ACC112 (cell line): ENCODE measurements around the gene CRYZL1.

Experiments used
- H2AFZ ChIP-seq: fragments of 200-600 bp; sonication (generic); one replicate; pipeline ENCODE4 v1.6.0; 2017; ENCODE audit warnings: antibody characterized with exemption, low read length; ENCODE audit not compliant: unreplicated experiment
- H3K27ac ChIP-seq: fragments of 200-600 bp; sonication (generic); 2 replicates; pipeline ENCODE4 v1.5.1; 2014; ENCODE audit warnings: low read depth, mild to moderate bottlenecking, antibody characterized with exemption, low read length, moderate library complexity
- H3K27me3 ChIP-seq: fragments of 200-600 bp; sonication (generic); 2 replicates; pipeline ENCODE4 v1.6.1; 2014; ENCODE audit warnings: mild to moderate bottlenecking, antibody characterized with exemption, low read length, moderate library complexity, mixed read lengths; ENCODE audit not compliant: insufficient read depth
- H3K36me3 ChIP-seq: fragments of 200-600 bp; sonication (generic); 2 replicates; pipeline ENCODE4 v1.6.1; 2016; ENCODE audit warnings: mild to moderate bottlenecking, antibody characterized with exemption, low read length, moderate library complexity, mixed read lengths; ENCODE audit not compliant: insufficient read depth
- H3K4me1 ChIP-seq: fragments of 200-600 bp; sonication (generic); one replicate; pipeline ENCODE4 v1.6.1; 2016; ENCODE audit warnings: low read length, mixed read lengths; ENCODE audit not compliant: insufficient read depth, unreplicated experiment, control insufficient read depth
- H3K4me3 ChIP-seq: fragments of 200-600 bp; sonication (generic); 2 replicates; pipeline ENCODE4 v1.5.1; 2014; ENCODE audit warnings: mild to moderate bottlenecking, low read depth, low read length
- H3K79me2 ChIP-seq: fragments of 200-600 bp; sonication (generic); one replicate; pipeline ENCODE4 v1.6.0; 2016; ENCODE audit warnings: low read length; ENCODE audit not compliant: control insufficient read depth, unreplicated experiment, insufficient read depth

Gene CRYZL1

DNA sequence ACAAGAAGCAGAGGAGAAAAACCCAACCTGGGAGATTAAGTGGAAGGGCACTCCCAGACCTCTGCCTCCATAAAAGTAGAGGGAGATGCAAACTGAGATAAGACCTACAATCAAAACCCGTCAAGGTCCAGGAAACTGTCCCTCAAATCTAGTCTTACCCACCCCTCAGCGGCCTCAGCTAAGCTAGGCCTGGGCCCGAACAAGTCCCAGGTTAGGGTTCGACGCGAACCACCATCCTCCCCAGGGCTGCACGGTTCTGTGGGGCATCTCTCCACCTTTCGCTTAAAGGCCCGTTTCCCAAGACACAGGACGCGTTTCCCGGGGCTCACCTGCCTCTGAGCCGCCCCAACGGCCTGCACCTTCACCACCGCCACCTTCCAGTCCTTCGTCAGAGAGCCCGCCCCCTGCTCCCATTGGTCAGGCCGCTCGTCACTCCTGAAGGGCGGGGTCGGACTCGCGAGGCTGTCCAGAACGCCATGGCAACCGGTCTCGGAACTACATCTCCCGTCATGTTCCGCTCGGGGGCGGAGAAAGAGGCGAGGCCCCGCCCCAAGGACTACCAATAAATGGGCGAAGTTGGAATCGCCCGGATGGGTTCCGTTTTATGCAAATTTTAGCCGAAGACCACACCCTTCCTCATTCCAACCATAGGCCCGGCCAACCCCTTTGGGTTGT is at the start of gene CRYZL1:
Gene CRYZL1 (minus strand): TSS at position 390 of the 675 bp plus-strand sequence. CDS start 10,190 bp downstream, outside the sequence.
- H3K79me2 ChIP-seq = peaks cover 78% of the 10 kb centered on the region
- peak within 1 kb of the TSS; percentile 81 for H3K4me3 ChIP-seq
- H3K4me1 ChIP-seq = peaks cover 15% of the 10 kb centered on the region
- H3K27ac ChIP-seq = peak within 1 kb of the TSS; percentile 73
- H3K36me3 ChIP-seq = no peaks in the 10 kb centered on the region
- H3K27me3 ChIP-seq = no peaks in the 10 kb centered on the region
- peak within 1 kb of the TSS; percentile 99 for H2AFZ ChIP-seq

GRCh38 chr21:33690874-33691273 is 49.3 kb upstream of the CRYZL1 start:
- Histone ChIP-seq H3K36me3 (no peaks in the 10 kb centered on the region), H3K4me1 (peaks cover 31% of the 10 kb centered on the region), H3K27ac (no peak overlapping the region), H2AFZ (no peak overlapping the region), H3K27me3 (no peaks in the 10 kb centered on the region), H3K4me3 (no peak overlapping the region), H3K79me2 (peaks cover 71% of the 10 kb centered on the region)

- H3K4me1 ChIP-seq = peaks cover 54% of the 10 kb centered on the region
Measured at GRCh38 chr21:33688353-33688752, 46.8 kb upstream of the CRYZL1 start.

DNA sequence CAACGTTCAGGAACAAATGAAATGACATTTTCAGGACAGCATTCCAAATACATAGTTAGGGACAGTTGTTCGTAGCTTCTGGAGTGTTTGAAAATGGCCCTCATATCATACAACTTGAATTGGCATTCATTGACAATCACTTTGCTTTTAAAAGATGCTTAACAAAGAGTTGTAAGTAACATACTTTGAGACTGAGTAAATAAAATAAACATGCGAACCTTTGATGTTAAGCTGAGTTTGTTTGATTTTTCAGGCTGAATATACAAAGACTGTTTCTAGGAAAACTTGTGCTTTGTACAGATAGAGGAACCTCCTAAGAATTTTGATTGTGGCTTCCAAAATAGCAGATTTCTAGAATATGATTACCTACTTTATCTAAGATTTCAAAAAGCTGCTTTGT is 46.1 kb upstream of the CRYZL1 start:
- no peak overlapping the region for H3K4me3 ChIP-seq
- peaks cover 60% of the 10 kb centered on the region for H3K4me1 ChIP-seq
- peaks cover 75% of the 10 kb centered on the region for H3K79me2 ChIP-seq
- no peak overlapping the region for H3K27ac ChIP-seq
- no peaks in the 10 kb centered on the region for H3K36me3 ChIP-seq
- H2AFZ ChIP-seq = no peak overlapping the region
- no peaks in the 10 kb centered on the region for H3K27me3 ChIP-seq

More at GRCh38 chr21:33688353-33688752, 46.8 kb upstream of the CRYZL1 start:
- H3K27me3 ChIP-seq = no peaks in the 10 kb centered on the region
- no peak overlapping the region for H3K4me3 ChIP-seq
- H3K79me2 ChIP-seq = peaks cover 78% of the 10 kb centered on the region
- H2AFZ ChIP-seq = no peak overlapping the region
- no peak overlapping the region for H3K27ac ChIP-seq
- H3K36me3 ChIP-seq = no peaks in the 10 kb centered on the region

DNA sequence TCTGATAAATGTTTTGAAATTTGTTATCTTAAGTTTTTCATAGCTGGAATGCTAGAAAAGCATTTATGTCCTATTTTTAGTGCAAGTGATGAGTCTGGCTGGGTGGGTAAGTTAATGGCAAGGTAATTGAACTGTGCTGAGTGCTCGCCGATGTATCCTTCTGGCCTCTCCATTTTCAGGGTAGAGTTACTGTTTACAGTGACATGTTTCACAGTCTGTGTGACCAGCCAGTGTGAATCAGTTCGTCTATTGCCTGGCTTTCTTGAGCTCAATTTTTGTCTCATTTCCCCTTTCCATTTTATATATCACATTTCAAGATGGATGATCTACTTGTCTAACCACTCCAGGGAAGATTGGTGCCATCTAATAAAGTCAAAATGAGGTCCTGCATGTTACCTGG is 44.8 kb upstream of the CRYZL1 start:
- Histone ChIP-seq H3K27ac (peak overlapping the region; percentile 97), H3K27me3 (no peaks in the 10 kb centered on the region), H3K79me2 (peaks cover 69% of the 10 kb centered on the region), H3K4me1 (peaks cover 62% of the 10 kb centered on the region), H2AFZ (no peak overlapping the region), H3K36me3 (no peaks in the 10 kb centered on the region), H3K4me3 (peak overlapping the region; percentile 63)

DNA sequence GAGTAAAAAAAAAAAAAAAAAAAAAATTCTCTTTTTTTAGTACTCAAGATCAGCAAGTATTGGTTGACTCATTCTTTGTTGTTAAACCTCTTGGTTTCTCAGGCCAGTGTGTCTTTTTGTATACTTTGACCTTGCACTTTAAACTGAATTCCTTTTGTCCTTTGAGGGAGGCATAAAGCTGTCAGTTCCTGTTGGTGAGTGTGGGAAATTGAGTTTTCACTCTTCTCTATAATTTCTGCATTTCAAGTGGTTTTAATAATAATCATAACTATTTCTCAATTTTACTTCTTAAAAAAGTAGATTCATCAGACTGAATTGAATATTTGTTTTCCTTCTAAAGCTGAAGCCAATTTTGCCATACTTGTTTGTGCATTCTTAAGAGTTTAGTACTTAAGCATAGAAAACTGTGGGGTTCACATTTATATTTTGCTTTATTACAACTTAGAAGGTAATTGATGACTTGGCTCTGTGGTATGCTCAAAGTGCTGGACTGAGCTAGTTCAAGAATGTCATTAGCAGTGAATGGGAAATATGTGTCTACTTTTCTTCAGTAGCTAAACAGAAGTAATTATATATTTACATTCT is 44.2 kb upstream of the CRYZL1 start:
- Histone ChIP-seq H3K4me1 (peaks cover 62% of the 10 kb centered on the region), H2AFZ (no peak overlapping the region), H3K4me3 (peak overlapping the region; percentile 63), H3K79me2 (peaks cover 68% of the 10 kb centered on the region), H3K36me3 (no peaks in the 10 kb centered on the region), H3K27ac (peak overlapping the region; percentile 97), H3K27me3 (no peaks in the 10 kb centered on the region)

- peaks cover 62% of the 10 kb centered on the region for H3K4me1 ChIP-seq
- H3K27ac ChIP-seq = peak overlapping the region; percentile 97
Measured at GRCh38 chr21:33684923-33685560, 43.5 kb upstream of the CRYZL1 start.

DNA sequence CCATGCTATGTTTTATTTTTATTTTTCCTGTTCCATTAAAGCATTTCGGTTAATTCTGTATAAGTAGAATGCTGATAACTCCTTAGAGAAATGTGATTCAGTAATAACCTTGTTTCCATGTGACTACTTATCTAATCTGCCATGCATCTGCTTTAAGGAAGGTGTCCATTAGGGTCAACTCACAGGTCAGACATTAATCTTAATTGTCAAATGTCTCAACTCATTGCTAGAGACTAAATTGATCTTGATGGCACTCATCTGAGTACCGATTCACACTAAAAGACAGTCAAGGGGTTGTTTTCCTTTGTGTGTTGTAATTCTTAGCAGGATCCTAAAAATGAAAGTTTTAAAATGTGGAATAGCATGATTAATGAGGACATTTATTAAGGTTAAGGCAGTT is 42.5 kb upstream of the CRYZL1 start:
- H3K4me3 ChIP-seq = peak overlapping the region; percentile 40
- H3K27me3 ChIP-seq = no peaks in the 10 kb centered on the region
- H3K79me2 ChIP-seq = peaks cover 69% of the 10 kb centered on the region
- H3K4me1 ChIP-seq = peaks cover 64% of the 10 kb centered on the region
- peak overlapping the region; percentile 97 for H3K27ac ChIP-seq
- no peaks in the 10 kb centered on the region for H3K36me3 ChIP-seq
- H2AFZ ChIP-seq = no peak overlapping the region

More at GRCh38 chr21:33684923-33685560, 43.5 kb upstream of the CRYZL1 start:
- H2AFZ ChIP-seq = peak overlapping the region; percentile 33
- H3K4me3 ChIP-seq = peak overlapping the region; percentile 63
- peaks cover 71% of the 10 kb centered on the region for H3K79me2 ChIP-seq
- no peaks in the 10 kb centered on the region for H3K27me3 ChIP-seq
- no peaks in the 10 kb centered on the region for H3K36me3 ChIP-seq

GRCh38 chr21:33682992-33683627 is 41.6 kb upstream of the CRYZL1 start:
- Histone ChIP-seq H3K4me3 (peak overlapping the region; percentile 40), H3K36me3 (no peaks in the 10 kb centered on the region), H3K27me3 (no peaks in the 10 kb centered on the region), H3K27ac (peak overlapping the region; percentile 97), H3K4me1 (peaks cover 57% of the 10 kb centered on the region), H2AFZ (no peak overlapping the region), H3K79me2 (peaks cover 62% of the 10 kb centered on the region)

- no peaks in the 10 kb centered on the region for H3K36me3 ChIP-seq
- no peak overlapping the region for H3K27ac ChIP-seq
- no peaks in the 10 kb centered on the region for H3K27me3 ChIP-seq
- no peak overlapping the region for H3K4me3 ChIP-seq
- H3K79me2 ChIP-seq = peaks cover 54% of the 10 kb centered on the region
- H3K4me1 ChIP-seq = peaks cover 35% of the 10 kb centered on the region
- no peak overlapping the region for H2AFZ ChIP-seq
Measured at GRCh38 chr21:33680870-33681269, 39.3 kb upstream of the CRYZL1 start.
